ENCODE data around the gene ARHGEF4. TPM values are rescaled to one million over a fixed set of nuclear protein-coding genes. Genes with fewer than 3 reads are reported as not detected.

ARHGEF4 gene
- total RNA-seq, 2 donors from 2014 or later, result 0.77 to 1.5 TPM

DNA sequence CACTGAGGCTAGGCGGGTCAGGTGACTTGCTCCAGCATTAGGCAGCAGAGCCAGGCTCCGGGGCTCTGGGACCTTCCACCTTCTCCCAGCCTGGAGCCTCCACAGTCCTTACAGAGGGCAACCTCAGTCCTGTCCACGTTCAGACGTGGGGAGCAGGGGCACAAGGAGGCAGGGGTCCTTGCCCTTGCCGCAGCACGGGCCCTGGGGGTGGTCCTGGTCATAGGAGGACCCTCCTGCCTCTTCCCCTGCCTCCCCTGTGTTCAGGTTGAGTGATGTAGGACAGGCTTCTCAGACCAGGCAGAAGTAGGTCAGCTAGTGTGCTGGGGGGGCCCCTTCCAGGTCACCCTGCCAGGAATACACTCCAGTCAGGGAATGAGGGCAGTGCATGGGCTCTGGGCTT lies 5.4 kb upstream of the ARHGEF4 start:
- Mint-ChIP-seq H3K4me3 (no peak overlapping the region), H3K27me3 (peaks cover 28% of the 10 kb centered on the region), H3K27ac (no peak overlapping the region), H3K4me1 (no peaks in the 10 kb centered on the region), H3K36me3 (ENCODE audit: low read depth) (no peaks in the 10 kb centered on the region)
- no peak for ATAC-seq
- no peaks in the 10 kb centered on the region for H3K9me3 ChIP-seq (ENCODE audit: control insufficient read depth, low read length, poor library complexity, severe bottlenecking)
- DNase-seq, result no peak

DNA sequence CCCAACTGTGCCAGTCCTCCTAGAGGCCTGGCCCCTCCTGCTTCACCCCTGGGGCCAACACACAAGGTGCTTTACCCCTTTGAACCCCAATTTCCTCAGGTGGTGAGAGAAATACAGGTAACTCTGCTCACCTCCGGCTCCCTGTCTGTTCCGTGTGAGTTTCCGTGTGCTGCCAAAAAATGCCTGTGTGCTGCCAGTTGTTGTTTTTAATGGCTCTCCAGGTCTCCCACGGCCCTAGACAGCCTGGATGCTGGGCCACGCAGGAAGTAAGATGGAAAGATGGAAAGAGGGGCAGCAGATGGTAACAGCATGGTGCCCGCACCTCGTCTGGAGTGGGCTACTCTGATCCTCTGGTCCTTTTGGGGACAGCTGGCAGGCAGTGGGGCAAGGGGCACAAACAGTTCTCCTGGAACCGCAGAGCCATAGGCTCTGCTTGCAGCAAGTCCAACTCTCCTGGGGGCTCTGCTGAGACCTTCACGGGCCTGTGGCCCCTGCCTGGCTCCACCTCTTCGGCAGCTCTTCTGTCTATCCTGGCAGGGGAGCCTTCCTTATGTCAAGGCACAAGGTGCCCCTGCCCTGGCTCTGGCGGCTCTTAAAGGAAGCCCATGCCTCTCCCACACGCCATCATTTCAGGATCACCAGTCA lies 4.3 kb upstream of the ARHGEF4 start:
- Mint-ChIP-seq H3K4me1 (no peaks in the 10 kb centered on the region), H3K27me3 (peaks cover 31% of the 10 kb centered on the region), H3K36me3 (ENCODE audit: low read depth) (no peaks in the 10 kb centered on the region), H3K4me3 (peak overlapping the region; percentile 41), H3K27ac (peak overlapping the region; percentile 66)
- ATAC-seq, result no peak
- H3K9me3 ChIP-seq (ENCODE audit: control insufficient read depth, low read length, poor library complexity, severe bottlenecking), result no peaks in the 10 kb centered on the region
- DNase-seq, result no peak

DNA sequence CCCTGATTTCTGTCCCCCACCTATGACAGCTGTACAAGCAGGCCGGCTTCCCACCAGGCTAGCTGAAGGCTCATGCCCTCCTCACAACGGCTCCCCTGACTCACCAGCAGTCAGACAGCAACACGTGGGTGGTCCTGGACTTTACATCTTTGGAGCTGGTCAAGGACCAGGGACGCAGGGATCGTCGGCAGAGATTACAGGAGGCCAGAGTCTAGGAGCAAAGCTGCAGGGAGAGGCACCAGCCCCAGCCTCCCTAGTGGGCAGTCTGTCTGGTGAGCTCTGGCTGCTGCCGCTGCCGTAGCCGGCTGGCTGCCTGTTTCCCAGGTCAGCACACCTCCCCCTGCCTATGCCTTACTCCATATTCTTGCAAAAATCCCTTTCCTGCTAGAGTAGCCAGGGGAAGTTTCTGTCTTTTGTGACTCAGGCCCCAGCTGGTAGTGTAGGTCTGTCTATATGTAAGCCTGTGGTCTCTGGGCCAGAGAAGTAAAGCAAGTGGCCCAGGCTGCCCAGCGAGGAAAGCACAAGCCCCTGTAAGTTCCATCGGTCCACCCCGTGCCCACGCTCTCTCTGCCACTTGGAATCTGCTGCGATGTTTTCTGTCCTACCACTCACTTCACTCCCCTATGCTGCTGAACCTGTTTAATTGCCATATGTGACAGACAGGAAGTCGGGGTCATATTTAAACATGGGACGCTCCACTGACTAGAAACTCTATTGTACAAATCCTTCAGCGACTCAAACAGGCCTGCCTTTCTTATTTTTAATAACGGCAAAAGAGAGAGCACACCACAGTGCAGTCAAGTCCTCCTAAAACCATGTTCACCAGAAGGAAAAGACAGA lies 2.4 kb upstream of the ARHGEF4 start:
- DNase-seq (no peak), ATAC-seq (no peak)
- peaks cover 47% of the 10 kb centered on the region for H3K27me3 Mint-ChIP-seq
- H3K4me1 Mint-ChIP-seq, result no peaks in the 10 kb centered on the region
- no peaks in the 10 kb centered on the region for H3K36me3 Mint-ChIP-seq (ENCODE audit: low read depth)
- H3K4me3 Mint-ChIP-seq, result no peak overlapping the region
- H3K9me3 ChIP-seq (ENCODE audit: control insufficient read depth, low read length, poor library complexity, severe bottlenecking), result no peaks in the 10 kb centered on the region
- H3K27ac Mint-ChIP-seq, result peak overlapping the region; percentile 45

DNA sequence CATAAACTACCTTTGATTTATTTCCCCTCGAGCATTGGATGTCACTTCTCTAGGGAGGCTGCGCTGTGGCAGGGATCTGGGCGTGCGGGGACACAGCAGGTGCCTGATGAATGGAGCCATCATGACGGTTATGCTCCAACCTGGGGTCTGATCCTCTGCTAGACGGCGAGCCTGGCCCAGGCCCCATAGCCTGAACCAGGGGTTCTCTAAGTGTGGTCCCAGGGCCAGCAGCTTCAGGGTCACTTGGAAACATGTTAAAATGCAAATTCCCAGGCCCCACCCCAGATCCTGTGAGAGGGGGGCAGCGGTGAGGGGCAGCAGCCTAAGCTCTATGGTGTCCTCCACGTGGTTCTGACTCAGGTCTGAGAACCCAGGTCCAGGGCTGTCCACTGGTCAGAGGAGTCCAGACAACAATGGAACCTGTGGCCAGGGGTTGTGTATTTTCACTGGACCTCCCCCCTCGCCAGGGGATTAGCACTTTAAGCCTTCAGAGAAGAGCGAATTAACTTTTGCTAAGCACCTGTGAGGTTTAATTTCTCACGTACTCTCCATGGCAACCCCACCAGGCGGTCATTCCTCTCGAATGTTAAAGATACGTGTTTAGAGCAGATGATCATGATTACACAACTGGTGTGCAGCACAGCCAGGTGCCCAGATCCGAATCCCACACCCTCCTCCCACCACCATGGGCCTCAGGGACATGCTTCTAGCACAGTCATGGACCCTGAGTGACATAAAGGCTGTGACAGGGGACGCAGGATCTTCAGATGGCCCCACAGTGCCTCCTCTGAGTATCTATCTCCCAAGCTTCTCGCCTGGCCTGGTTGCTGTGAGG lies 1.6 kb upstream of the ARHGEF4 start:
- Mint-ChIP-seq H3K36me3 (ENCODE audit: low read depth) (no peaks in the 10 kb centered on the region), H3K4me3 (peak overlapping the region; percentile 56), H3K27me3 (peaks cover 53% of the 10 kb centered on the region), H3K27ac (peak overlapping the region; percentile 45), H3K4me1 (no peaks in the 10 kb centered on the region)
- H3K9me3 ChIP-seq (ENCODE audit: control insufficient read depth, low read length, poor library complexity, severe bottlenecking), result no peaks in the 10 kb centered on the region
- no peak for ATAC-seq
- DNase-seq, result no peak

DNA sequence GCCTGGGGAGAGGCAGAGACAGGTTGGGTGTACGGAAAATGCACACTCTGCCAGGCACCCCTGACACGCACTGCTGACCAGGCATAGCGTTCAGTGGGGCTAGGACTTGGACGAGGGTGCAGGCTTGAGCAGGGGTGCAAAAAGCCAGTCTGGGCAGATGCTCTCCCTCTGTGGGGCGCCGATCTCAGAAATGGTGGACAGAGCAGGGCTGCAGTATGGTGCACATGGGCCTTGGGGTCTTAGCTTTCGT lies 1.0 kb upstream of the ARHGEF4 start:
- DNase-seq, result no peak
- no peaks in the 10 kb centered on the region for H3K9me3 ChIP-seq (ENCODE audit: control insufficient read depth, low read length, poor library complexity, severe bottlenecking)
- Mint-ChIP-seq H3K4me3 (peak overlapping the region; percentile 56), H3K27ac (no peak overlapping the region), H3K36me3 (ENCODE audit: low read depth) (no peaks in the 10 kb centered on the region), H3K4me1 (no peaks in the 10 kb centered on the region), H3K27me3 (peaks cover 57% of the 10 kb centered on the region)
- ATAC-seq, result no peak

DNA sequence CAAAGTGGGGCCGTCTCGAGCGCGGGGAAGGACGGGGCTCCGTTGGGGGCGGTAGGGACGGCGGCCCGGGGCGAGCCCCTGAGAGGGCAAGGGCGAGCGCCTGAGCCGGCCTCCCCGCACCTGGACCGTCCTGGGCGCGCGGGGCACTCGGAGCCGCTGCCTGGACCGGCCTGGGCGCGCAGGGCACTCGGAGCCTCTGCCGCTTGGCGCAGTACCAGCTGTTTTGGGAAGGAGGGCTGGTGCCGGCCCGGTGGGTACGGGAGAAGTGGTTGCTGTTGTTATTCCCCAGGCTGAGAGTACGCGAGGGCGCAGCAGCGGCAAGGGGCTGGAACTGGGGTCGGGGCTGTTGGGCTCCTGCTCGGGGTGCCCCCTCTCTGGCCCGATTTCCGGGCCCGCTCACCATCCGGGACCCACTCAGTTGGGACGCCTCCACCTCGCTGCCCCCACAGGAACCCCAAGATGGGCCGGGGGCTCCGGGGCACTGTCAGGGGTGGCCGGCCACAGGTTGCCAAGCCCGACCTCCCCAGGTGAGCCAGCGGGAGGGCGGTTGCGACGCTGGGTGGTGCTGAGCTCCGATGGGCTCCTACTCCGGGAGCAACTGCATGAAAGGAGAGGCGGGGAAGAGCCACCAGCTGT lies 579 bp downstream of the ARHGEF4 start:
- peak; percentile 5 for ATAC-seq
- Mint-ChIP-seq H3K27me3 (peaks cover 63% of the 10 kb centered on the region), H3K36me3 (ENCODE audit: low read depth) (no peaks in the 10 kb centered on the region), H3K4me3 (peak overlapping the region; percentile 43), H3K27ac (no peak overlapping the region), H3K4me1 (no peaks in the 10 kb centered on the region)
- no peak for DNase-seq
- H3K9me3 ChIP-seq (ENCODE audit: control insufficient read depth, low read length, poor library complexity, severe bottlenecking), result no peaks in the 10 kb centered on the region

DNA sequence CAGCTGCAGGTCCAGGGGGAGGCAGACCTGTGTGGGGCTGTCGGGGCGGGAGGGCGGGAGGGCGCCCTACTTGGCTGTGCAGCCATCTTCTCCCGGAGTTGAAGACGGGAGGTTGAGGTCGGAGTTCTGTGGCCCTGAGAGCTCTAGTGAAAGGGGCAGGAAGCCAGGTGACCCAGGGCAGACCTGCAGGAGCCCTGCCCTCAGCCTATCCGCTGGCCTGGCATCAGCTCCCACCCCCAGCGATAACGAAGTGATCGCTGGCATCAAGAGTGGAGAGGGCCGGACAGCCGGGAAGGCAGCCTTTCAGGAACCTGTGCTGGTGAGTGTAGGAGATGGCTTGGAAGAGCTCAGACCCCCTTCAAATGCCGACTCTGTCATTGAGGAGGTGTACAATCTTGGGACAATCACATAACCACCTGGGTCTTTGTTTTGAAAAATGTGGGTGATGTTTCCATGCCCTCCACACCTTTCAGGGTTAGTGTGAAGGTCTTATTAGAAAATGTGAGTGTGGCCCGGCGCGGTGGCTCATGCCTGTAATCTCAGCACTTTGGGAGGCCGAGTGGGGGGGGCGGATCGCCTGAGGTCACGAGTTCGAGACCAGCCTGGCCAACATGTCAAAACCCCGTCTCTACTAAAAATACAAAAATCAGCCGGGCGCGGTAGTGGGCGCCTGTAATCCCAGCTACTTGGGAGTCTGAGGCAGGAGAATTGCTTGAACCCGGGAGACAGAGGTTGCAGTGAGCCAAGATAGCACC lies 1.3 kb downstream of the ARHGEF4 start:
- Mint-ChIP-seq H3K4me3 (no peak overlapping the region), H3K4me1 (no peaks in the 10 kb centered on the region), H3K27ac (no peak overlapping the region), H3K27me3 (peaks cover 62% of the 10 kb centered on the region), H3K36me3 (ENCODE audit: low read depth) (no peaks in the 10 kb centered on the region)
- H3K9me3 ChIP-seq (ENCODE audit: control insufficient read depth, low read length, poor library complexity, severe bottlenecking), result no peaks in the 10 kb centered on the region
- DNase-seq, result no peak
- no peak for ATAC-seq

DNA sequence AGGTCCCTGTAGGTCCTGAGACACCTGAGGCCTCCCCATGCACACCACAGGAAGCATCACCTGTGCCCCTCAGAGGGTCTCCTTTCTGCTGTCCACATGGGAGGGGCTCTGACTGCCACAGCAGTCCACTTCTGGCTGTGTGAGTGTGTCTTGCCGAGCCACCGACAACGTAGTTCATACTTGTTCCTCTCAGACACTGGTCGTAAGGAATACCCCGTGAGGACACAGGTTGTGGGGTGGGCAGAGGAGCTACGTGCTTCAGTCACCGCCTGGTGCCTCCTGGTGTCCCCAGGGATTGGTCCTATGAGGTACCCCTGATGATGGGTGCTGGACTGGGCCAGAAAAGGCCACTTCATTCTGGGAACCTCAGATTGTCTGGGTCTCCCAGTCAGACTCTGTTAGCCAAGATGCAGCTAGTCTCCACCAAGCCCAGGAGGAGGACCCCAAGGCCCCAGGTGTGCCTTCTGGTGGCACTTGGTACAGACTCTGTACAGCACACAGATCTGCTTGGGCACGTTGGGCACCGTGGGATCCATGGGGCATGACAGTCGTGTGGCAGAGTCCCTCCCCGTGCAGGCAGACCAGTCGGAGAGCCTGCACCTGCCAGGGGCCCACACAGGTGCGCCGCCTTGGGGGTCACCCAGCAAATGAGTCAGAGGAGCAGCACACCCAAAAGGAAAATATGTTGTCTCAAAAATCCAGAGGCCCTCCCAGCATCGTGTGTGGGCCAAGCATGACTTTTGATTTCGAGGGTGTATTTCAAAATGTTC lies 2.5 kb downstream of the ARHGEF4 start:
- Mint-ChIP-seq H3K4me3 (no peak overlapping the region), H3K27ac (no peak overlapping the region), H3K4me1 (peaks cover 2% of the 10 kb centered on the region), H3K36me3 (ENCODE audit: low read depth) (no peaks in the 10 kb centered on the region), H3K27me3 (peaks cover 67% of the 10 kb centered on the region)
- DNase-seq (peak in 1 of 3 donors; percentile 5), ATAC-seq (no peak)
- no peaks in the 10 kb centered on the region for H3K9me3 ChIP-seq (ENCODE audit: control insufficient read depth, low read length, poor library complexity, severe bottlenecking)

DNA sequence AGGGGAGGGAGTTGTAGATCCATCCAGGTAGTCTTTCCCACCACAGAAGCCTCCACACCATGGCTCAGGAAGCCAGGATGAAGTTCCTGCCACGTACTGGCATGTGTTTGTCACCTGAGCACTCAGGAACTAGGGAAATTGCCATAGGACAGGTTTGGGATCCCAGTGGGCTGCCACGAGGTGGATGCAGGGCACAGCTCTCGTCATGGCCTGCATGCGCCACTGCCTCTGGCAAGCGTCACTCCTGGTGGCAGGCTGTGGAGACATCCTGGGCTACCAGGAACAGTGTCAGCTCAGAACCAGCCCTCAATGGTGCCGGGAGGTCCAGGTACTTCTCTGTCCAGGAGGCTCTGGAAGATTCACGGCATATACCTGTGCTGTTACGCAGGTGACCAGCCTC lies 3.8 kb downstream of the ARHGEF4 start:
- H3K9me3 ChIP-seq (ENCODE audit: control insufficient read depth, low read length, poor library complexity, severe bottlenecking), result no peaks in the 10 kb centered on the region
- no peak for ATAC-seq
- H3K27ac Mint-ChIP-seq, result no peak overlapping the region
- no peak for DNase-seq
- peaks cover 56% of the 10 kb centered on the region for H3K27me3 Mint-ChIP-seq
- peaks cover 2% of the 10 kb centered on the region for H3K4me1 Mint-ChIP-seq
- H3K36me3 Mint-ChIP-seq (ENCODE audit: low read depth), result no peaks in the 10 kb centered on the region
- no peak overlapping the region for H3K4me3 Mint-ChIP-seq

DNA sequence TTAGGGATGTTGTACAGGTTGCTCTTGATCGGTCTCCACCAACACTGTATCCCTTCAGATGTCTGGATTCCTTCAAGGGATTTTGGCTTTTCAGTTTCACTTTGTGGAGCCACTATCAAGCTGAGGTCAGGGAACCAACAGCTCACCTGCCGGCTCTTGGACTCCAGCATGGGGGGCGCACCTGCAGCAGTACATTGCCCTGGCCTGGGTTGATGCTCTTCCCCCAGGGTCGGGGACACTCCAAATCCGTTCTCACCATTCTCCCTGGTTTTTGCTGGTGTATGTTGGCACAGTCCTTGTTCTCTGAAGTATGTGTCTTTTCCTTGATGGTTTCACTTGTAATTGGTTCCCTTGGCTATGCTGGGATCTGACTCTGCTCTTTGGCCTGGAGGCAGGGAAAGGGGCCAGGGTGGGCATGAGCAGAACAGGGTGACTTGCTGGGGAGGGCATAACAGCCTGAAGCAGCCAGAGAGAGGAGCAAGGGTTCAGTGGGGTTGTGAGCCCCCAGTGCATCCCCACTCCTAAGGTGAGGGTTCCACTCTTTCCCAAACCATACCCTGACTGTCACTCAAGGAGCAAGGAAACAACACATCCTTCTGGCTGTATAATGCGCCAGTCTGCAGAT lies 5.1 kb downstream of the ARHGEF4 start:
- ATAC-seq (no peak), DNase-seq (no peak)
- Mint-ChIP-seq H3K4me1 (peaks cover 2% of the 10 kb centered on the region), H3K36me3 (ENCODE audit: low read depth) (no peaks in the 10 kb centered on the region), H3K27ac (no peak overlapping the region), H3K27me3 (peaks cover 47% of the 10 kb centered on the region), H3K4me3 (no peak overlapping the region)
- H3K9me3 ChIP-seq (ENCODE audit: control insufficient read depth, low read length, poor library complexity, severe bottlenecking), result no peaks in the 10 kb centered on the region

DNA sequence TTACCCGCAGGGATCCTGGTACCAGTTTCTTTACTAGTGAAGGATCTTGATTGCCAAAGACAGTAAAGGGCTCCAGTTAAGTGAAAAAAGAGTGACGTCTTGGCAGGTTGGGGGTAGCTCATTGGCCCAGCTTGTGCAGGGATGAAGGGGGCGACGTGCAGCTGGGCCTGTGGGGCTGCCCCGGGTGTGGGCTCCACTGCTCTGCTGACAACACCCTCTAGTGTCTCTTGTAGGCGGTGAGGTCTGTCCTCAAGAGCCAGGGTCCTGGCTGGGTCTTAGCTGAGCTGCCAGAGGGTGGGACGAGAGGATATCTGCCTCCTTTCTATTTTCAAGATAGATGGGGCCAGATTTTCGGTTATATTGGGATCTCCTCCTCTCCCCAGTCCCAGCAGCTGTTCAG lies 6.1 kb downstream of the ARHGEF4 start:
- no peak for DNase-seq
- no peak overlapping the region for H3K4me3 Mint-ChIP-seq
- peaks cover 2% of the 10 kb centered on the region for H3K4me1 Mint-ChIP-seq
- H3K27ac Mint-ChIP-seq, result no peak overlapping the region
- no peaks in the 10 kb centered on the region for H3K9me3 ChIP-seq (ENCODE audit: control insufficient read depth, low read length, poor library complexity, severe bottlenecking)
- H3K36me3 Mint-ChIP-seq (ENCODE audit: low read depth), result no peaks in the 10 kb centered on the region
- H3K27me3 Mint-ChIP-seq, result peaks cover 46% of the 10 kb centered on the region
- ATAC-seq, result no peak
